Adrenal gland (tissue), 12 donors: ENCODE results near the gene HSF2BP. TPM values are rescaled to one million over a fixed set of nuclear protein-coding genes. Genes with fewer than 3 reads are reported as not detected.

Experiments used
- DNase-seq, 7 donors: peaks; one replicate each; pipeline ENCODE4 v3.0.0-alpha.2; 2019 to 2020
- H3K27ac ChIP-seq, 5 donors: fragments of 200-600 bp; sonication (generic) in 4 of 5; 1 replicate in 3 of 5; 2 replicates in 2 of 5; pipeline versions ENCODE4 v1.5.1 to v1.8.0; 2016 to 2020; ENCODE audit warnings: mild to moderate bottlenecking in 1 of 5
- H3K27me3 ChIP-seq: fragments of 200-600 bp; 2 replicates; pipeline ENCODE4 v1.8.0; 2021
- H3K36me3 ChIP-seq, 2 donors: fragments of 200-600 bp; replicated peaks in 1 of 2; 1 replicate in 1 of 2; 2 replicates in 1 of 2; pipeline versions ENCODE4 v1.5.1 to v1.8.0; 2018 to 2022
- H3K4me1 ChIP-seq, 2 donors: fragments of 200-600 bp; replicated peaks in 1 of 2; 1 replicate in 1 of 2; 2 replicates in 1 of 2; pipeline versions ENCODE4 v1.5.1 to v1.8.0; 2018 to 2021
- H3K4me3 ChIP-seq, 4 donors: fragments of 200-600 bp; sonication (generic) in 3 of 4; one replicate each; pipeline ENCODE4 v1.5.1; 2016 to 2018
- H3K9me3 ChIP-seq, 3 donors: fragments of 200-600 bp; sonication (generic) in 1 of 3; replicated peaks in 1 of 3; 1 replicate in 2 of 3; 2 replicates in 1 of 3; pipeline versions ENCODE4 v1.5.1 to v1.8.0; 2016 to 2021
- POLR2A ChIP-seq, 2 donors: fragments of 450-650 bp; IDR thresholded peaks; one replicate each; pipeline ENCODE4 v1.6.1; 2017; ENCODE audit warnings: antibody characterized with exemption in 2 of 2, mild to moderate bottlenecking in 2 of 2, moderate library complexity in 1 of 2
- whole genome bisulfite sequencing, 4 donors: extraction: QIAGEN DNeasy Blood & Tissue Kit in 2 of 4; methylation state at CpG; one replicate each; pipeline versions ENCODE4 v1.1.5 to v1.1.7; 2013 to 2017; 5-methylcytosine and 5-hydroxymethylcytosine counted together
- intact Hi-C, 2 donors: fragments of 100-400 bp; cut with DNase I; formaldehyde crosslinking; loops; one replicate each; pipeline versions ENCODE4 v1.14.1 to v1.15.0; 2022 to 2023
- polyA plus RNA-seq, 3 donors: library from polyadenylated mRNA; stranded (reverse); fragments of 200-250 nt in 2 of 3; fragments of 350-450 nt in 1 of 3; fragmentation: Illumina TruSeq in 1 of 3; extraction: RNeasy Lipid Tissue Mini Kit (QIAGEN cat#74804) in 1 of 3; gene quantifications; one replicate each; pipeline ENCODE4 v1.2.3, GENCODE V29; 2013 to 2014
- total RNA-seq, 9 donors: library from RNA; depleted of rRNA in 4 of 9; stranded (reverse); fragments of >200 nt in 4 of 9; fragments of 120-200 nt in 1 of 9; fragmentation: NEBNext Ultra II Directional in 1 of 9; extraction: Animal tissue kit (Norgen Biotek cat#: 25700) in 1 of 9; gene quantifications; one replicate each; pipeline versions ENCODE4 v1.1.0 to v1.2.4, GENCODE V29; 2013 to 2023
- TF ChIP-seq, protein P1 (sequence below), 6 experiments: fragments of 450-650 bp in 4 of 6; fragments of 200-600 bp in 2 of 6; sonication (generic) in 1 of 6; IDR thresholded peaks; 1 replicate in 5 of 6; 2 replicates in 1 of 6; pipeline versions ENCODE4 v1.5.1 to v1.8.0; 2016 to 2021; ENCODE audit warnings: antibody characterized with exemption in 6 of 6, mild to moderate bottlenecking in 2 of 6, moderate library complexity in 1 of 6
- donor health status: healthy with polysubstance abuse.
- donor health status: Bipolar disorder and iron deficiency.
- donor health status: DM: yes; HTN: yes; CAD: no.
- donor health status: DM: no; HTN: no; CAD: no.
- donor health status: DM: no; HTN: no; CAD: no.
- donor health status: DM: yes; HTN: yes; CAD: no.

Gene HSF2BP
- total and polyA plus RNA-seq, 12 donors = 0.23 to 1.5 (median 0.42) TPM; not detected in 2

DNA sequence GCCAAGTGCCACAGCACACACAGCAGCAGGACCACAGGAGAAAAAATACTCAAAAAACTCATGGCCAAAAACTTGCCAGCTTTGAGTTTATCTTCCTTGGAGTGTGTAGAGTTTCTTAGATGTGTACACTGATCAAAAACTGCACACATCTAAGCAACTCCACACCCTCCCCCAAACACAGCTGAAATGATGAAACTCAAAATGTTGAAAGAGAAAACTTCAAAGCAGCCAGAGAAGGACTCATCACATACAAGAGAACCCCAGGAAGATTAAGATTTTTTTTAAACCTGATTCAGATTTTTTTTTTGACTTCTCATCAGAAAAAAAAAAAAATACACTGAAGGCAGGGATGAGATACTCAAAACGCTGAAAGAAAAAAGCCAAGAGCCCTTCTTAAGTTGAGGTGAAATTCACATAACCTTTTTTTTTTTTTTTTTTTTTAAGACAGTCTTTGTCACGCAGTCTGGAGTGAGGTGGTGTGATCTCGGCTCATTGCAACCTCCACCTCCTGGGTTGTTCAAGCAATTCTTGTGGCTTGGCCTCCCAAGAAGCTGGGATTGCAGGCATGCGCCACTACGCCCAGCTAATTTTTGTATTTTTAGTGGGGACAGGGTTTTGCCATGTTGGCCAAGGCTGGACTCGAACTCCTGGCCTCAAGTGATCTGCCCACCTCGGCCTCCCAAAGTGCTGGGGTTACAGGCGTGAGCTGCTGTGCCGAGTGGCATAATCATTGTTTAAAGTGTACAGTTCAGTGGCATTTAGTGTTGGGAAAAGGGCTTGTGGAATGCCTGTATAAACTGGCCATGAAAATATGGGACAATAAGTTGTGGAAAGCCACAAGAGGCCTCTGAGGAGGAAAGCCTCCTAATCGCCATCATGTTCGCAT lies 38.7 kb upstream of the HSF2BP start:
- 87 to 95% (median 90%) methylated on average over 9 to 11 of the region's 11 CpGs for WGBS, 4 donors
- Histone ChIP-seq H3K36me3 (peaks cover 0 to 10% of the 10 kb centered on the region in 2 donors), H3K27me3 (no peaks in the 10 kb centered on the region), H3K27ac (no peak overlapping the region), H3K4me1 (peaks cover 0 to 8% of the 10 kb centered on the region in 2 donors), H3K4me3 (no peak overlapping the region), H3K9me3 (no peaks in the 10 kb centered on the region)
- intact Hi-C loops = no loop called here
- DNase-seq = no peak
- TF ChIP-seq POLR2A (IDR thresholded peaks at IDR 0.05) = no peak
- TF ChIP-seq, protein P1, sequence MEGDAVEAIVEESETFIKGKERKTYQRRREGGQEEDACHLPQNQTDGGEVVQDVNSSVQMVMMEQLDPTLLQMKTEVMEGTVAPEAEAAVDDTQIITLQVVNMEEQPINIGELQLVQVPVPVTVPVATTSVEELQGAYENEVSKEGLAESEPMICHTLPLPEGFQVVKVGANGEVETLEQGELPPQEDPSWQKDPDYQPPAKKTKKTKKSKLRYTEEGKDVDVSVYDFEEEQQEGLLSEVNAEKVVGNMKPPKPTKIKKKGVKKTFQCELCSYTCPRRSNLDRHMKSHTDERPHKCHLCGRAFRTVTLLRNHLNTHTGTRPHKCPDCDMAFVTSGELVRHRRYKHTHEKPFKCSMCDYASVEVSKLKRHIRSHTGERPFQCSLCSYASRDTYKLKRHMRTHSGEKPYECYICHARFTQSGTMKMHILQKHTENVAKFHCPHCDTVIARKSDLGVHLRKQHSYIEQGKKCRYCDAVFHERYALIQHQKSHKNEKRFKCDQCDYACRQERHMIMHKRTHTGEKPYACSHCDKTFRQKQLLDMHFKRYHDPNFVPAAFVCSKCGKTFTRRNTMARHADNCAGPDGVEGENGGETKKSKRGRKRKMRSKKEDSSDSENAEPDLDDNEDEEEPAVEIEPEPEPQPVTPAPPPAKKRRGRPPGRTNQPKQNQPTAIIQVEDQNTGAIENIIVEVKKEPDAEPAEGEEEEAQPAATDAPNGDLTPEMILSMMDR (IDR thresholded peaks at IDR 0.05) = no peak

DNA sequence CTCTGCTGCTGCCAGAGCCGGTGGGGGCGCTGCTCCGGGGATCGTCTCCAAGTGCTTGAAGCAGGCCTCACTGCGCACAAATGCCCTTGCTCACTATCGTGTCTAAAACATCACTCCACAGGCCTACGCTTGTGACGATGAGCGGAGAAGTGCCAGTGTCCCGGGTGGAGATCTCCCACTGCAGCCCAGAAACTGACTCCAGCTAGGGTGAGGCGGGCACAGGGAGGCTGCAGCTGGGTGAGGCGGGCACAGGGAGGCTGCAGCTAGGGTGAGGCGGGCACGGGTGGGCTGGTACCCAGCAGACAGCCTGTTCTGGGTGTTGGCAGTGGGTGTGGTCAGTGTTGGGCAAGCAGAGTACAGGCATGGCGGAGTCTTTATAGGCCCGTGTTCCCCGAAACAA lies 36.9 kb upstream of the HSF2BP start:
- intact Hi-C loops = no loop called here
- H3K27ac ChIP-seq = no peak overlapping the region
- H3K4me1 ChIP-seq = no peaks in the 10 kb centered on the region
- TF ChIP-seq POLR2A (IDR thresholded peaks at IDR 0.05) = no peak
- TF ChIP-seq, protein P1 (IDR thresholded peaks at IDR 0.05) = no peak
- no peak overlapping the region for H3K4me3 ChIP-seq
- 95 to 98% (median 96%) methylated on average over 17 of the region's 17 CpGs for WGBS, 4 donors
- H3K36me3 ChIP-seq = peaks cover 0 to 19% of the 10 kb centered on the region in 2 donors
- H3K9me3 ChIP-seq = no peaks in the 10 kb centered on the region
- DNase-seq = no peak
- H3K27me3 ChIP-seq = no peaks in the 10 kb centered on the region

DNA sequence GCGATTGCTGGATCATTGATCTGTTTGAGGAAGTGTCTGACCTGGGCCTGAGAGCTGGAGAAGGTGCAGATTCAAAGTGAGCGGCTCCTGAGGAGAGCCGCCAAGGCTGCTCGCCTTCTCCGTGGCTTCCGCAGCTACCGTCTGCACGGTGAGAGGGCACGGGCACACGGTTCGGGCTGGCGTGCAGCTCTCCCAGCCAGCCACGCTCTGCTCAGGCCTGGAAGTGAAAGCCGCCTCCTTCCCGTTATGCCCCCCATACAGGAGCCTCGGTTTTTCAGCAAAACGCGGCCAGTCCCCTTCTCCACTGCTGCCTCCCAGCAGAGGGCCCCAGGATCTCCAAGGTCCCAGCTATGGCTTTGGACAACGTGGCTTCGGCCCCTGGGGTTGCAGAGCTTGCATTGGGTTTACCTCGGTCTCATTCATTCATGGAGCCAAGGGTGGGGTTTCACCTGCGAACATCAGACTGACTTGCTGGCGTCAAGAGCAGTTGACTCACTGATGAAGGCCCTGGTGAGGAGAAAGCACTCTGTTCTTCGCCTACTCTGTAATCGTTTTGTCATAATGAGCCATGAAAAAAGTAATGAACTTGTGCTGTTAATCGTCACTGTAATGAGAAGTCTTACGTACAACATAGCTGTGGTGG lies 35.3 kb upstream of the HSF2BP start:
- Histone ChIP-seq H3K4me3 (no peak overlapping the region), H3K27me3 (no peaks in the 10 kb centered on the region), H3K36me3 (peaks cover 0 to 35% of the 10 kb centered on the region in 2 donors), H3K27ac (no peak overlapping the region), H3K4me1 (no peaks in the 10 kb centered on the region), H3K9me3 (no peaks in the 10 kb centered on the region)
- no peak for DNase-seq
- intact Hi-C loops = no loop called here
- WGBS, 4 donors = 90 to 97% (median 92%) methylated on average over 17 to 27 of the region's 27 CpGs
- TF ChIP-seq POLR2A (IDR thresholded peaks at IDR 0.05) = no peak
- TF ChIP-seq, protein P1 (IDR thresholded peaks at IDR 0.05) = no peak

GRCh38 chr21:43693981-43694380 lies 34.7 kb upstream of the HSF2BP start:
- Histone ChIP-seq H3K4me1 (no peaks in the 10 kb centered on the region), H3K27ac (no peak overlapping the region), H3K36me3 (peaks cover 0 to 41% of the 10 kb centered on the region in 2 donors), H3K4me3 (no peak overlapping the region), H3K9me3 (no peaks in the 10 kb centered on the region), H3K27me3 (no peaks in the 10 kb centered on the region)
- TF ChIP-seq POLR2A (IDR thresholded peaks at IDR 0.05) = no peak
- intact Hi-C loops = no loop called here
- 94 to 95% (median 95%) methylated on average over 23 of the region's 23 CpGs for WGBS, 4 donors
- DNase-seq = no peak
